Activated B cell treated with CpG ODN at 0.5 μM for 24 hours (primary cell): ENCODE results near the gene DCLK2. TPM values are rescaled to one million over a fixed set of nuclear protein-coding genes. Genes with fewer than 3 reads are reported as not detected.
"Not testable (repeated sequence)": the region's sequence is repeated elsewhere in the genome, so short reads cannot be mapped to it uniquely, and the experiment has no call there.

ENCODE experiments used
- ATAC-seq: fragments of 200-7000 bp; cut with Tn5 transposase; one replicate; pipeline ENCODE4 v1.10.0; 2021; ENCODE audit warnings: low read depth, mild to moderate bottlenecking, moderate library complexity
- CTCF ChIA-PET: fragments of 350-600 bp; sonication (Branson Sonifier 250); formaldehyde crosslinking; loops from one replicate; lab custom pipeline; 2021; ENCODE audit warnings: antibody characterized with exemption; lab: Charles Lee
- POLR2A ChIA-PET: fragments of 350-600 bp; sonication (Branson Sonifier 250); formaldehyde crosslinking; loops from one replicate; lab custom pipeline; 2021; ENCODE audit warnings: antibody characterized with exemption; lab: Charles Lee
- DNase-seq: peaks from one replicate; pipeline ENCODE4 v3.0.0; 2022
- H3K27ac Mint-ChIP-seq: one replicate; pipeline ENCODE4 v1.8.0; 2020; ENCODE audit warnings: mixed read lengths
- H3K27me3 Mint-ChIP-seq: one replicate; pipeline ENCODE4 v1.8.0; 2021; ENCODE audit warnings: mixed read lengths
- H3K36me3 Mint-ChIP-seq: one replicate; pipeline ENCODE4 v1.8.0; 2021; ENCODE audit warnings: low read depth, mixed read lengths
- H3K4me1 Mint-ChIP-seq: one replicate; pipeline ENCODE4 v1.8.0; 2021; ENCODE audit warnings: mixed read lengths
- H3K4me3 Mint-ChIP-seq: one replicate; pipeline ENCODE4 v1.8.0; 2020; ENCODE audit warnings: mild to moderate bottlenecking, mixed read lengths
- H3K9me3 Mint-ChIP-seq: one replicate; pipeline ENCODE4 v1.8.0; 2020; ENCODE audit warnings: mixed read lengths
- intact Hi-C: fragments of 100-400 bp; cut with micrococcal nuclease; formaldehyde crosslinking; loops from one replicate; pipeline ENCODE4 v1.15.1; 2024
- total RNA-seq: library from RNA; stranded (reverse); gene quantifications from 2 replicates; pipeline ENCODE4 v1.2.3, GENCODE V29; 2022
- TF ChIP-seq, protein P1 (sequence below): fragments of 200-600 bp; IDR thresholded peaks from one replicate; pipeline ENCODE4 v1.8.0; 2022; ENCODE audit warnings: antibody characterized with exemption, mild to moderate bottlenecking

Gene DCLK2
- total RNA-seq, 1 donor from 2014 or later = 3.4 TPM

DNA sequence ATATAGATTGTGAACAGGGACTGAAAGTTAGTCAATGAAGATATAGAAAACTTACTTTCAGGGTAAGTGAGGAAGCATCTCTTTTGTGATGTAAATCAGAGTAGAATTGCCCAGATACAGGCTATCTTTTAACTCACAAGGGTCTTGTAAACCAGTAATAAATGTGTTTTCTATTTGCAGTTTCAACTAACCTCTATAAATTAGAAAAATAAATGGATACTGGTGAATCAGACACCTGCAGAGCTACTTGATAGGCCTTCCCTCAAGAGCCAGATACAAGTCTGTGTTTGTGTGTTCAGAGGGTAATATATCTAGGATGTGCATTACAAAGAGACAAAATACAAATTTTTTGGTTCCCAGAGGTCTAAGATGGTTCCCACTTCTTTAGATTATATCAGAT is 82.9 kb downstream of the DCLK2 start:
- Mint-ChIP-seq H3K27me3 (peaks cover 3% of the 10 kb centered on the region), H3K4me3 (no peak overlapping the region), H3K27ac (no peak overlapping the region), H3K36me3 (no peaks in the 10 kb centered on the region), H3K9me3 (no peaks in the 10 kb centered on the region), H3K4me1 (peaks cover 5% of the 10 kb centered on the region)
- intact Hi-C loops = no loop called here
- POLR2A ChIA-PET = no interaction called here
- TF ChIP-seq, protein P1, sequence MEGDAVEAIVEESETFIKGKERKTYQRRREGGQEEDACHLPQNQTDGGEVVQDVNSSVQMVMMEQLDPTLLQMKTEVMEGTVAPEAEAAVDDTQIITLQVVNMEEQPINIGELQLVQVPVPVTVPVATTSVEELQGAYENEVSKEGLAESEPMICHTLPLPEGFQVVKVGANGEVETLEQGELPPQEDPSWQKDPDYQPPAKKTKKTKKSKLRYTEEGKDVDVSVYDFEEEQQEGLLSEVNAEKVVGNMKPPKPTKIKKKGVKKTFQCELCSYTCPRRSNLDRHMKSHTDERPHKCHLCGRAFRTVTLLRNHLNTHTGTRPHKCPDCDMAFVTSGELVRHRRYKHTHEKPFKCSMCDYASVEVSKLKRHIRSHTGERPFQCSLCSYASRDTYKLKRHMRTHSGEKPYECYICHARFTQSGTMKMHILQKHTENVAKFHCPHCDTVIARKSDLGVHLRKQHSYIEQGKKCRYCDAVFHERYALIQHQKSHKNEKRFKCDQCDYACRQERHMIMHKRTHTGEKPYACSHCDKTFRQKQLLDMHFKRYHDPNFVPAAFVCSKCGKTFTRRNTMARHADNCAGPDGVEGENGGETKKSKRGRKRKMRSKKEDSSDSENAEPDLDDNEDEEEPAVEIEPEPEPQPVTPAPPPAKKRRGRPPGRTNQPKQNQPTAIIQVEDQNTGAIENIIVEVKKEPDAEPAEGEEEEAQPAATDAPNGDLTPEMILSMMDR = no peak
- CTCF ChIA-PET = no interaction called here
- DNase-seq (no peak), ATAC-seq (no peak)

DNA sequence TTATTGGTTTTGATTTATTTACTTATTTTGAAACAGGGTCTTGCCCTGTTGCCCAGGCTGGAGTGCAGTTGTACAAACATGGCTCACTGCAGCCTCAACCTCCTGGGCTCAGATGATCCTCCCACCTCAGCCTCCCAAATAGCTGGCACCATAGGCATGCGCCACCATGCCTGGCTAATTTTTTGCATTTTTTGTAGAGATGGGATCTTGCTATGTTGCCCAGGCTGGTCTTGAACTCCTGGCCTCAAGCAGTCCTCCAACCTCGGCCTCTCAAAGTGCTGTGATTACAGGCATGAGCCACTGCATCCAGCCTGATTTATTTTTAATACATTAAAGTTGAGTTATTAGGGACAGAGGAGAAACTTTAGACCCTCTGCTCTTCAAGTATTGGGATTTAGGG is 83.8 kb downstream of the DCLK2 start:
- H3K27me3 Mint-ChIP-seq, POLR2A ChIA-PET, CTCF ChIA-PET, H3K4me3 Mint-ChIP-seq, ATAC-seq, H3K9me3 Mint-ChIP-seq, intact Hi-C loops, H3K4me1 Mint-ChIP-seq, H3K36me3 Mint-ChIP-seq, H3K27ac Mint-ChIP-seq, DNase-seq: not testable (repeated sequence)

GRCh38 chr4:150164055-150164454 is 85.8 kb downstream of the DCLK2 start:
- intact Hi-C loops = no loop called here
- H3K4me1 Mint-ChIP-seq = peaks cover 5% of the 10 kb centered on the region
- ATAC-seq = no peak

GRCh38 chr4:150164956-150165629 is 86.8 kb downstream of the DCLK2 start:
- POLR2A ChIA-PET = no interaction called here
- intact Hi-C loops = no loop called here
- CTCF ChIA-PET = no interaction called here
- Mint-ChIP-seq H3K9me3 (no peaks in the 10 kb centered on the region), H3K4me3 (no peak overlapping the region), H3K27me3 (no peaks in the 10 kb centered on the region), H3K27ac (no peak overlapping the region), H3K4me1 (peaks cover 5% of the 10 kb centered on the region), H3K36me3 (no peaks in the 10 kb centered on the region)
- TF ChIP-seq, protein P1 = no peak
- DNase-seq = no peak
- ATAC-seq = no peak

More at GRCh38 chr4:150164055-150164454, 85.8 kb downstream of the DCLK2 start:
- no peak for DNase-seq
- CTCF ChIA-PET = no interaction called here
- Mint-ChIP-seq H3K4me3 (no peak overlapping the region), H3K36me3 (no peaks in the 10 kb centered on the region), H3K9me3 (no peaks in the 10 kb centered on the region), H3K27ac (no peak overlapping the region), H3K27me3 (no peaks in the 10 kb centered on the region)
- TF ChIP-seq, protein P1 = no peak
- POLR2A ChIA-PET = no interaction called here

GRCh38 chr4:150167054-150167453 is 88.8 kb downstream of the DCLK2 start:
- Mint-ChIP-seq H3K27me3 (no peaks in the 10 kb centered on the region), H3K9me3 (no peaks in the 10 kb centered on the region), H3K4me1 (peaks cover 5% of the 10 kb centered on the region), H3K27ac (no peak overlapping the region), H3K36me3 (no peaks in the 10 kb centered on the region), H3K4me3 (no peak overlapping the region)
- no peak for DNase-seq
- CTCF ChIA-PET = no interaction called here
- no peak for ATAC-seq
- intact Hi-C loops = no loop called here
- POLR2A ChIA-PET = no interaction called here
- TF ChIP-seq, protein P1 = no peak

DNA sequence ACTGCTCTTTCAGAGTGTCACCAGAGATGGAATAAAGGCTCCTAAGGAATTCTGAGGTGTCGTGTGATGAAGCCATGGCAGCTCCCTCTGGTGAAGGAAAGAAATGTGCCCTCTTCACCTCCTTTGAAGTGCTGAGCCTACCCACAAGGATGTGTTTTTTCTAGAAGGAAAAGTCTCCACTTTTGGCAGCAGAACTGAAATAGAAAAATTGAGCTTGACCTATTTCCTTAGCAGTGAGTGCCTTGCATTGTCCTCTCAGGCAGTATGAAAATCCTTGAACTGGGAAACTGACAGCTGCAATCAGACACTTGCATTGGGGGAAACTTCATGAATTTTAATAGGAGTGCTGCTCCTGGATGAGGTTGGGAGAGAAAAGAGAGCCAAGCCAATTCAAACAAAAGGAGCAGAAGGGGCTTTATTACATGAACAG is 95.2 kb downstream of the DCLK2 start:
- Mint-ChIP-seq H3K36me3 (no peaks in the 10 kb centered on the region), H3K9me3 (no peaks in the 10 kb centered on the region), H3K4me3 (no peak overlapping the region), H3K27me3 (peaks cover 3% of the 10 kb centered on the region), H3K4me1 (no peaks in the 10 kb centered on the region), H3K27ac (no peak overlapping the region)
- no peak for ATAC-seq
- POLR2A ChIA-PET = no interaction called here
- DNase-seq = no peak
- CTCF ChIA-PET = no interaction called here
- intact Hi-C loops = no loop called here
- TF ChIP-seq, protein P1 = no peak
